Measurements from ENCODE around the gene PAX3.

PAX3 gene

DNA sequence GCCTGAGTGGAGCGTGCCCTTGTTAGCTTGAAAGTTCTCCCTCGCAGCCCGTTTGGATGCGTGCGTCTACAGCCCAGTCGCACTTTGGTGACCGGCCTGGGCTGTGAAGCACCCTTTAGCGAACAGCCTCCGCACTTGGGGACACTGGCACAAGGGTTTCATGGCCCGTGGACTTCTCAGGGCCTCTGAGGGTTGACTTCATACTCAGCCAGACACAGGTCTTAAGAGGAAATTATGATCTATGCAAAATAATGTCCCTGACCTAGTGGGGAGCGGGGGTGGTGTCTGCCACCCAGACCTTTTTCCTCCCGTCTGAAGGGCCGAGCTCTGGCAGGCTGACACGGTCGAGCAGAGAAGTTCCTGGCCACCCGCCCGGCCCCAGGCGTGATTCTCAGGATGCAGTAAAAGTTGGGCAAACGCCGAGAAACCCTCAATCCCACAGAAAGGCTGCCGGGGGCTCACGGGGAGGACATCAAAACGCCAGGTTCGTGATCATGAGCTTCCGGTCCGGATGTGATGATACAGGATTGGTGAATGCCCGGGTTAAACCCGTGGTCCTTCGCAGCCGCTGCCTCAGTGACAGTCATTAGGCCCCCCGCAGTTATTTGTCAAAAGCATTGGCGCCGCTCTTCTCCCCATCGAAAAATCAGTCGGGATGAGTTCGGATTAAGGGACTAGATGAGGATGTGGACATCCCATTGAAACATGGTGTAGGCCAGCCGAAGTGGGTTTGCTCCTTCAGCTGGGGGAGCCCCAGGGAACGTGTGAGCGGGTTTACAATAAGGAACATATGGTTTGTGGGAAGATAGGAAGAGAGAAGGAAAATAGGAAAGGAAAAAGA lies 3.6 kb upstream of the PAX3 start:
- no peak for DNase-seq
- no peaks in the 10 kb centered on the region for H3K4me1 ChIP-seq (ENCODE audit: low read length)

DNA sequence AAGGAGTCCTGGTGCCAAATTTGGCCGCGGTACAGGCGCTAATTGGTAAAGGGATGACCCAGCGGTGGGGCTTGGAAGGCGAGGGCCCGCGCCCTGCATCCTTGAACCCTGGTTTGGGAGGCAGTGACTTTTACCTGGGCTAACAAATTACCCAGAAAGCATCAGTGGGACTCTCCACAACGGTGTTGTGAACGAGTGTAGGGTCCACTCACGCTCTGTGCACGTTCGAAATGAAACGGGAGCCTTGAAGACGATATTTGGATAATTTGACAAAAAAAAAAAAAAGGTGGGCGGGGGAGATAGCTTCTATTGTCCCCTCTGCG lies 3.0 kb upstream of the PAX3 start:
- Histone ChIP-seq H3K4me1 (ENCODE audit: low read length) (no peaks in the 10 kb centered on the region), H3K9me3 (replicated peaks; ENCODE audit: insufficient read depth, low read length) (no peaks in the 10 kb centered on the region), H4K20me1 (ENCODE audit: insufficient read depth, low read length) (no peaks in the 10 kb centered on the region), H3K27me3 (replicated peaks; ENCODE audit: insufficient read depth, low read length) (peaks cover 66% of the 10 kb centered on the region), H3K4me3 (ENCODE audit: low read length) (no peak overlapping the region), H3F3A (ENCODE audit: insufficient read depth, low read length) (no peaks in the 10 kb centered on the region), H2AFZ (ENCODE audit: low read length) (no peak overlapping the region), H3K79me2 (ENCODE audit: low read length) (no peaks in the 10 kb centered on the region), H3K9me2 (replicated peaks; ENCODE audit: insufficient read depth, low read length) (no peaks in the 10 kb centered on the region), H3K27ac (ENCODE audit: low read length) (no peak overlapping the region), H3K4me2 (ENCODE audit: low read depth, low read length) (no peak overlapping the region), H3K9ac (ENCODE audit: low read length) (no peak overlapping the region), H3K36me3 (replicated peaks; ENCODE audit: insufficient read depth, low read length) (no peaks in the 10 kb centered on the region)
- no peak for DNase-seq
- TF ChIP-seq EZH2phosphoT487 (IDR thresholded peaks at IDR 0.05; ENCODE audit: low read length): no peak

More for the DNA sequence above, 3.6 kb upstream of the PAX3 start:
- Histone ChIP-seq H4K20me1 (ENCODE audit: insufficient read depth, low read length) (no peaks in the 10 kb centered on the region), H3K27me3 (replicated peaks; ENCODE audit: insufficient read depth, low read length) (peaks cover 72% of the 10 kb centered on the region), H3K9ac (ENCODE audit: low read length) (no peak overlapping the region), H3K79me2 (ENCODE audit: low read length) (no peaks in the 10 kb centered on the region), H2AFZ (ENCODE audit: low read length) (no peak overlapping the region), H3K27ac (ENCODE audit: low read length) (no peak overlapping the region), H3K4me3 (ENCODE audit: low read length) (no peak overlapping the region), H3F3A (ENCODE audit: insufficient read depth, low read length) (no peaks in the 10 kb centered on the region), H3K4me2 (ENCODE audit: low read depth, low read length) (no peak overlapping the region), H3K36me3 (replicated peaks; ENCODE audit: insufficient read depth, low read length) (no peaks in the 10 kb centered on the region), H3K9me2 (replicated peaks; ENCODE audit: insufficient read depth, low read length) (no peaks in the 10 kb centered on the region), H3K9me3 (replicated peaks; ENCODE audit: insufficient read depth, low read length) (no peaks in the 10 kb centered on the region)
- TF ChIP-seq EZH2 (optimal IDR thresholded peaks at IDR 0.05; ENCODE audit: low read depth, low read length) (no peak), EZH2phosphoT487 (IDR thresholded peaks at IDR 0.05; ENCODE audit: low read length) (no peak)
- TF ChIP-seq, protein P1, sequence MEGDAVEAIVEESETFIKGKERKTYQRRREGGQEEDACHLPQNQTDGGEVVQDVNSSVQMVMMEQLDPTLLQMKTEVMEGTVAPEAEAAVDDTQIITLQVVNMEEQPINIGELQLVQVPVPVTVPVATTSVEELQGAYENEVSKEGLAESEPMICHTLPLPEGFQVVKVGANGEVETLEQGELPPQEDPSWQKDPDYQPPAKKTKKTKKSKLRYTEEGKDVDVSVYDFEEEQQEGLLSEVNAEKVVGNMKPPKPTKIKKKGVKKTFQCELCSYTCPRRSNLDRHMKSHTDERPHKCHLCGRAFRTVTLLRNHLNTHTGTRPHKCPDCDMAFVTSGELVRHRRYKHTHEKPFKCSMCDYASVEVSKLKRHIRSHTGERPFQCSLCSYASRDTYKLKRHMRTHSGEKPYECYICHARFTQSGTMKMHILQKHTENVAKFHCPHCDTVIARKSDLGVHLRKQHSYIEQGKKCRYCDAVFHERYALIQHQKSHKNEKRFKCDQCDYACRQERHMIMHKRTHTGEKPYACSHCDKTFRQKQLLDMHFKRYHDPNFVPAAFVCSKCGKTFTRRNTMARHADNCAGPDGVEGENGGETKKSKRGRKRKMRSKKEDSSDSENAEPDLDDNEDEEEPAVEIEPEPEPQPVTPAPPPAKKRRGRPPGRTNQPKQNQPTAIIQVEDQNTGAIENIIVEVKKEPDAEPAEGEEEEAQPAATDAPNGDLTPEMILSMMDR (IDR thresholded peaks at IDR 0.05; ENCODE audit: low read length): no peak

DNA sequence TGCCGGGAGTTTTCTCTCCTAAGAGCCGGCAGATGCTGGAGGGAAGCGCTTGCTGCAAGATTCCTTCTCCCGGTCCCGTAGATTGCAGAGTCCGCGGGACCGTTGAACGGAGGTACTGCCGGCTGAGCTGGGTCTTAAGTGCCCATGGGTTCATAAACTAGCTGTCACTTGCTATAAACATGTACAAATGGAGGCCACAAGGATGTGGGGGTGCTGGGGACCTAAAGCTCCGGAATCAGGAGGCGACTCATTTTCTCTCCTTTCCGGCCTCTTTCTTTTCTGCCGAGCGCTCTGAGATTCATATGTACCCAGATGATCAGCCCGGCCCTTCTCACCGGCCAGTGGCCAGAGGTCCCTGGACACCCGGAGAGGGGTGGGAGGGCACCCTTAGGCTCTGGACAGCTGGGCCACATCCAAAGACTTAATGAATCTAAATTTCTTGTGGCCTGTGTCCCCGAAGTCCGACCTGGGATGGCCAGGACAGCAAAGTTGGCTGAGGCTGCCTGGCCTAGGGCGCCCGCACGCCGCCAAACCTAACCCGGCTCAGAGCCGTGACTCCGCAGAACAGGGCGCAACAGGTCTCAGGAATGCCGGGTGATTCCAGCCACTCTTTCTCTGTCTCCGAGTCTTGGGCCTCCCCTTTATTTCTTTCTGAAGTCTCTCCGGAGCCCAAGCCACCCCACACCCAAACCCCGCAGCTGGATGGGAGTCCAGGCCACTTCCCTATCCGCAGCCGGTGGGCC lies 2.4 kb upstream of the PAX3 start:
- Histone ChIP-seq H3K4me1 (ENCODE audit: low read length) (no peaks in the 10 kb centered on the region), H2AFZ (ENCODE audit: low read length) (no peak overlapping the region), H3K4me2 (ENCODE audit: low read depth, low read length) (no peak overlapping the region), H3K36me3 (replicated peaks; ENCODE audit: insufficient read depth, low read length) (no peaks in the 10 kb centered on the region), H3K79me2 (ENCODE audit: low read length) (no peaks in the 10 kb centered on the region), H3K4me3 (ENCODE audit: low read length) (no peak overlapping the region), H3K27ac (ENCODE audit: low read length) (no peak overlapping the region), H3K27me3 (replicated peaks; ENCODE audit: insufficient read depth, low read length) (peaks cover 61% of the 10 kb centered on the region), H3K9me3 (replicated peaks; ENCODE audit: insufficient read depth, low read length) (no peaks in the 10 kb centered on the region), H4K20me1 (ENCODE audit: insufficient read depth, low read length) (no peaks in the 10 kb centered on the region), H3K9ac (ENCODE audit: low read length) (no peak overlapping the region), H3F3A (ENCODE audit: insufficient read depth, low read length) (no peaks in the 10 kb centered on the region), H3K9me2 (replicated peaks; ENCODE audit: insufficient read depth, low read length) (no peaks in the 10 kb centered on the region)
- TF ChIP-seq EZH2phosphoT487 (IDR thresholded peaks at IDR 0.05; ENCODE audit: low read length) (no peak), EZH2 (optimal IDR thresholded peaks at IDR 0.05; ENCODE audit: low read depth, low read length) (no peak)
- TF ChIP-seq, protein P1 (IDR thresholded peaks at IDR 0.05; ENCODE audit: low read length): no peak
- DNase-seq: no peak

DNA sequence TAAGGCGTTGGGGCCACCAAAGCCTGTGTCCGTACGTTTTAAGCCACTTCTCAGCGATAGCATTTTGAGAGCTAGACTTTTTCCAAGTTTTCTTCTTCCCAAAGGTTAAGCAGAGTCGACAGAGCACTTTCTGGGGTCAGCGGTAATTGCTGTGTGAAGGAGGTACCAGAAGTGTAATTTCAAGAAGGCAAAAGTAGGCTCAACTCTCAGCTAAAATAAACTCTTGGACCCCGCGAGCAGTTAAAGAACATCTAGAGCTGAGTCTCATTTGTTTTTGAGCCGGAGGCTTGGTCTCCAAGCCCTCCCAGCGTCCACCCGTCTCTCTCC lies 1.9 kb upstream of the PAX3 start:
- Histone ChIP-seq H3F3A (ENCODE audit: insufficient read depth, low read length) (no peaks in the 10 kb centered on the region), H3K27me3 (replicated peaks; ENCODE audit: insufficient read depth, low read length) (peaks cover 55% of the 10 kb centered on the region), H3K79me2 (ENCODE audit: low read length) (no peaks in the 10 kb centered on the region), H3K4me3 (ENCODE audit: low read length) (no peak overlapping the region), H4K20me1 (ENCODE audit: insufficient read depth, low read length) (no peaks in the 10 kb centered on the region), H3K4me2 (ENCODE audit: low read depth, low read length) (no peak overlapping the region), H3K9me2 (replicated peaks; ENCODE audit: insufficient read depth, low read length) (no peaks in the 10 kb centered on the region), H3K4me1 (ENCODE audit: low read length) (no peaks in the 10 kb centered on the region), H2AFZ (ENCODE audit: low read length) (no peak overlapping the region), H3K27ac (ENCODE audit: low read length) (no peak overlapping the region), H3K36me3 (replicated peaks; ENCODE audit: insufficient read depth, low read length) (no peaks in the 10 kb centered on the region), H3K9me3 (replicated peaks; ENCODE audit: insufficient read depth, low read length) (no peaks in the 10 kb centered on the region), H3K9ac (ENCODE audit: low read length) (no peak overlapping the region)
- no peak for DNase-seq
- TF ChIP-seq EZH2 (optimal IDR thresholded peaks at IDR 0.05; ENCODE audit: low read depth, low read length) (no peak), EZH2phosphoT487 (IDR thresholded peaks at IDR 0.05; ENCODE audit: low read length) (no peak)
- TF ChIP-seq, protein P1 (IDR thresholded peaks at IDR 0.05; ENCODE audit: low read length): no peak

Data from MM.1S (cell line).